Stimulated activated naive CD4-positive, alpha-beta T cell treated with Interleukin-2 at 50 U/mL for 16 hours (primary cell): ENCODE measurements around the gene TYW1.
"Not testable (repeated sequence)": the region's sequence is repeated elsewhere in the genome, so short reads cannot be mapped to it uniquely, and the experiment has no call there.

Experiments
- DNase-seq: peaks from one replicate; lab custom pipeline; 2025; lab: John Stamatoyannopoulos, UW

The TYW1 gene

GRCh38 chr7:66994691-66995049 lies 2.0 kb upstream of the TYW1 start:
- peak; percentile 45 for DNase-seq

GRCh38 chr7:66995050-66995776 lies 1.4 kb upstream of the TYW1 start, which contains the start of gene SBDS:
Gene SBDS, minus strand, starts transcription at chr7:66995586. Its CDS starts 169 bp downstream, at chr7:66995417.
- DNase-seq: peak; percentile 91

GRCh38 chr7:67000601-67001258 lies 4.1 kb downstream of the TYW1 start:
- DNase-seq: not testable (repeated sequence)

GRCh38 chr7:67004145-67004544 lies 7.5 kb downstream of the TYW1 start:
- not testable (repeated sequence) for DNase-seq

GRCh38 chr7:67006965-67007364 lies 10.3 kb downstream of the TYW1 start:
- DNase-seq: no peak

- DNase-seq: no peak
These were observed 11.6 kb downstream of the TYW1 start for GRCh38 chr7:67008260-67008659.

GRCh38 chr7:67009677-67010076 lies 13.0 kb downstream of the TYW1 start:
- DNase-seq: not testable (repeated sequence)

GRCh38 chr7:67014076-67014622 lies 17.5 kb downstream of the TYW1 start:
- not testable (repeated sequence) for DNase-seq

- not testable (repeated sequence) for DNase-seq
These were observed 21.3 kb downstream of the TYW1 start for GRCh38 chr7:67017971-67018370.

GRCh38 chr7:67018940-67019339 lies 22.3 kb downstream of the TYW1 start:
- DNase-seq: no peak

- no peak for DNase-seq
These were observed 23.1 kb downstream of the TYW1 start for GRCh38 chr7:67019562-67020390.

- DNase-seq: no peak
These were observed 24.6 kb downstream of the TYW1 start for GRCh38 chr7:67021260-67021659.

- DNase-seq: no peak
These were observed 25.9 kb downstream of the TYW1 start for GRCh38 chr7:67022511-67022910.

- DNase-seq: not testable (repeated sequence)
These were observed 28.8 kb downstream of the TYW1 start for GRCh38 chr7:67025459-67025858.

GRCh38 chr7:67031685-67032084 lies 35.1 kb downstream of the TYW1 start:
- not testable (repeated sequence) for DNase-seq

- DNase-seq: no peak
These were observed 36.6 kb downstream of the TYW1 start for GRCh38 chr7:67033251-67033650.

GRCh38 chr7:67036432-67037395 lies 40.1 kb downstream of the TYW1 start:
- DNase-seq: not testable (repeated sequence)

- DNase-seq: not testable (repeated sequence)
These were observed 44.2 kb downstream of the TYW1 start for GRCh38 chr7:67040832-67041231.

- not testable (repeated sequence) for DNase-seq
These were observed 46.3 kb downstream of the TYW1 start for GRCh38 chr7:67042781-67043558.

- not testable (repeated sequence) for DNase-seq
These were observed 46.9 kb downstream of the TYW1 start for GRCh38 chr7:67043559-67043930.
